ENCODE measurements around the gene SENP8. TPM values are rescaled to one million over a fixed set of nuclear protein-coding genes. Genes with fewer than 3 reads are reported as not detected.
A peak's percentile ranks its signal among the peaks of the same experiment; 100 is the strongest.

SENP8 gene
- total RNA-seq, 4 donors from 2014 or later = 5.1 to 6.7 (median 6.0) TPM

GRCh38 chr15:72173401-72173800, 55.2 kb downstream of the SENP8 start:
- DNase-seq = no peak
- intact Hi-C loops (cut with DNase I) = no loop called here
- Histone ChIP-seq H3K4me1 (peaks cover 45 to 69% of the 10 kb centered on the region in 2 donors), H3K9me3 (no peaks in the 10 kb centered on the region), H3K27ac (peak overlapping the region in 1 of 3 donors; percentile 78), H3K4me3 (replicated peaks in 1 of 3) (no peak overlapping the region), H3K36me3 (no peaks in the 10 kb centered on the region), H3K27me3 (no peaks in the 10 kb centered on the region)
- 96 to 100% methylated on average over 6 of the region's 6 CpGs for WGBS, 2 donors
- TF ChIP-seq POLR2A (IDR thresholded peaks at IDR 0.05) = no peak
- TF ChIP-seq, protein P1, sequence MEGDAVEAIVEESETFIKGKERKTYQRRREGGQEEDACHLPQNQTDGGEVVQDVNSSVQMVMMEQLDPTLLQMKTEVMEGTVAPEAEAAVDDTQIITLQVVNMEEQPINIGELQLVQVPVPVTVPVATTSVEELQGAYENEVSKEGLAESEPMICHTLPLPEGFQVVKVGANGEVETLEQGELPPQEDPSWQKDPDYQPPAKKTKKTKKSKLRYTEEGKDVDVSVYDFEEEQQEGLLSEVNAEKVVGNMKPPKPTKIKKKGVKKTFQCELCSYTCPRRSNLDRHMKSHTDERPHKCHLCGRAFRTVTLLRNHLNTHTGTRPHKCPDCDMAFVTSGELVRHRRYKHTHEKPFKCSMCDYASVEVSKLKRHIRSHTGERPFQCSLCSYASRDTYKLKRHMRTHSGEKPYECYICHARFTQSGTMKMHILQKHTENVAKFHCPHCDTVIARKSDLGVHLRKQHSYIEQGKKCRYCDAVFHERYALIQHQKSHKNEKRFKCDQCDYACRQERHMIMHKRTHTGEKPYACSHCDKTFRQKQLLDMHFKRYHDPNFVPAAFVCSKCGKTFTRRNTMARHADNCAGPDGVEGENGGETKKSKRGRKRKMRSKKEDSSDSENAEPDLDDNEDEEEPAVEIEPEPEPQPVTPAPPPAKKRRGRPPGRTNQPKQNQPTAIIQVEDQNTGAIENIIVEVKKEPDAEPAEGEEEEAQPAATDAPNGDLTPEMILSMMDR (IDR thresholded peaks at IDR 0.05) = no peak

DNA sequence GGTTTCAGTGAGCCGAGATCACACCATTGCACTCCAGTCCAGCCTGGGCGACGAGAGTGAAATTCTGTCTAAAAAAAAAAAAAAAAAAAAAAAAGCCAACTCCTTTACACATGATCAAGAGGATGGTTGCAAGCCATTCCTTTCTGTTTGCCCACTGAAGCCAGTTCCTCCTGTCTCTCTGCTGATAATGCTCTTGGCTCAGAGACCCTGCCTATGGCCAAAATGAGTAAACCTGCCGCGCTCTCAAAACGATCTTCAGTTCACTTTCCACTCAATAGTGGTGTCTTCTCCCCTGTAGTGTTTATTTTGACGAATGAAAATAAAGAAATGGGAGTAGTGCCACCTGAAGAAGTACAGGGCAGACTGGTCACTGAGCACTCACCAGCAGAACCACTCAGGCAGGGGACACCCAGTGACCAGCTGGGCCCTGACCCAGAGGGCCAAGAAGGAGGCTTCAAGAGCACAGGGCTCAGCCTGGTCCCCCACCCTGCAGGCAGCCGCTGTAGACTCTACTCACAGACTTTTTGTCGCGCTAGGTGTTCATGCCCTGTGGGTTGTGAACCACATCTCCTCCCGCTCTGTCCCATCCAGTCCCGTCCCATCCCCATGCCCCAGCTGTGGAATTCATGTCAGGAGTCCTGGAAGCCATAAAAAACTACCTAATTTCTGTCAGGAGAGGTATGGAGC, 55.8 kb downstream of the SENP8 start:
- intact Hi-C loops (cut with DNase I) = no loop called here
- H3K9me3 ChIP-seq = no peaks in the 10 kb centered on the region
- H3K27me3 ChIP-seq = no peaks in the 10 kb centered on the region
- peak overlapping the region; percentile 64 to 78 (median 65) for H3K27ac ChIP-seq
- H3K36me3 ChIP-seq = no peaks in the 10 kb centered on the region
- H3K4me3 ChIP-seq (replicated peaks in 1 of 3) = no peak overlapping the region
- H3K4me1 ChIP-seq = peaks cover 39 to 66% of the 10 kb centered on the region in 2 donors
- DNase-seq = peak; percentile 85
- WGBS, 2 donors = 48 to 58% methylated on average over 12 of the region's 12 CpGs
- TF ChIP-seq, protein P1 (IDR thresholded peaks at IDR 0.05) = no peak
- TF ChIP-seq POLR2A (IDR thresholded peaks at IDR 0.05) = peak in 1 of 2 donors; percentile 7

DNA sequence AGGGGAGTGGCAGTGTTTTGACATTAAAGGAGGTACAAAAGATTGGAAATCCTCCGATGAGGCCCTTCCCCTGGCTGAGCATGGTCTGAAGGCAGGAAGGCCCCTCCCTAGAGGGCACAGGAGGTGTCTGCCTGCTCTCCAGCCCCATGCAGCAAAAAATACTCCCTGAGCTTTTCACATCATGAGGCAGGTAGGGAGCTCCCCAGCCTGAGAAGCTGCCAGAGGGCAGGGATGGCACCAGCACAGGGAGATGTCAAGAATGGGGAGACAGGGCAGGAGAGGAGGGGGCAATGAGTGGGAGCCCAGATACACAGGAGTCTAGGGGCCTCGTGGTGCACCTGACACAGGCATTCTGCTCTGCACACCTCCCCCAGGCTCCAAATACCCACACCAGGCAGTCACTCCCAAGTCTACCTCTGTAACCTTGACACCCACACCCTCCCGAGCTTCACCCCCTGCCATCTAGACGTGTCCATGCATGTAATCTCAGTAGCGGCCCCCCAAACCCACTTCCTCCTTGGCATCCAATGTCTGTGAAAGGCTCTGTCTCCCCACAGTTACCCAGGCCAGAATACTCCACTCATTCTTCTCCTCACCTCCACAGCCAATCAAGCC, 56.5 kb downstream of the SENP8 start:
- TF ChIP-seq, protein P1 (IDR thresholded peaks at IDR 0.05) = no peak
- no peak for TF ChIP-seq POLR2A (IDR thresholded peaks at IDR 0.05)
- Histone ChIP-seq H3K27me3 (no peaks in the 10 kb centered on the region), H3K4me1 (peaks cover 36 to 66% of the 10 kb centered on the region in 2 donors), H3K36me3 (no peaks in the 10 kb centered on the region), H3K9me3 (no peaks in the 10 kb centered on the region), H3K27ac (peak overlapping the region; percentile 64 to 78 (median 65)), H3K4me3 (replicated peaks in 1 of 3) (no peak overlapping the region)
- intact Hi-C loops (cut with DNase I) = no loop called here
- WGBS, 2 donors = 66 to 85% methylated on average over 5 of the region's 5 CpGs
- DNase-seq = no peak

- WGBS, 2 donors = 86 to 90% methylated on average over 15 of the region's 15 CpGs
- TF ChIP-seq, protein P1 (IDR thresholded peaks at IDR 0.05) = no peak
- TF ChIP-seq POLR2A (IDR thresholded peaks at IDR 0.05) = no peak
- H3K27ac ChIP-seq = peak overlapping the region; percentile 64 to 78 (median 65)
- no peak overlapping the region for H3K4me3 ChIP-seq (replicated peaks in 1 of 3)
- H3K9me3 ChIP-seq = no peaks in the 10 kb centered on the region
- H3K4me1 ChIP-seq = peaks cover 40 to 67% of the 10 kb centered on the region in 2 donors
- no peaks in the 10 kb centered on the region for H3K27me3 ChIP-seq
- DNase-seq = no peak
- intact Hi-C loops (cut with DNase I) = no loop called here
- H3K36me3 ChIP-seq = no peaks in the 10 kb centered on the region
Observed at GRCh38 chr15:72175186-72176044, 57.2 kb downstream of the SENP8 start.
